Activated T-cell treated with anti-CD3 and anti-CD28 coated beads for 48 hours (primary cell): Measurements from ENCODE around the gene RPL22.
A peak's percentile ranks its signal among the peaks of the same experiment; 100 is the strongest.

Experiments used
- DNase-seq: peaks from one replicate; pipeline ENCODE4 v3.0.0-alpha.2; 2020; ENCODE audit warnings: low read depth

Gene RPL22

DNA sequence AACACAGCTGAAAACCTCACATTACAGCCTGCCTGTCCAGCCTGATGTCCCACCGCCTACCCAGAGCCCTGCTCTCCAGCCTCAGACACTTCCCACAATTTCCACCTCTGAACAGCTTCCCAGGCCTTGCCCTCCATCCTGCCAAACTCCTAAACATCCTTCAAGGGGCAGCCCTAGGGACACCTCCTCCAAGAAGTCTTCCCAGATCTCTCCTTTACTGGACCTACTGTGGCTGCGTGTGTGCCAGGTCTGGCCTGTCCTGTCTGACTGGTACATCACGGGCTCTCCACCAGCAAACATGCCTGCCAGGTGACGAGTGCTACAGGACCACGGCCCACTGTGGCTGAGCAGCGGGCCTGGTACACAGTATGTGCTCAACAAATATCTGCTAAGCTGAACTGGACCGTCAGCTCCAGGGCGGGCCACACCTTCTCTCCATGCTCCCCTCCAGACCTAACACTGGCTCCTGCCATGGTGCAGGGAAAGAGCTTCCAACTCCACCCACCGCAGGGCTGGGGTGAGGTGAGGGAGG, 48.0 kb downstream of the RPL22 start:
- no peak for DNase-seq

- DNase-seq: no peak
These were observed 49.1 kb downstream of the RPL22 start for GRCh38 chr1:6150006-6150938.

GRCh38 chr1:6149597-6149996, 49.8 kb downstream of the RPL22 start:
- DNase-seq: no peak

DNA sequence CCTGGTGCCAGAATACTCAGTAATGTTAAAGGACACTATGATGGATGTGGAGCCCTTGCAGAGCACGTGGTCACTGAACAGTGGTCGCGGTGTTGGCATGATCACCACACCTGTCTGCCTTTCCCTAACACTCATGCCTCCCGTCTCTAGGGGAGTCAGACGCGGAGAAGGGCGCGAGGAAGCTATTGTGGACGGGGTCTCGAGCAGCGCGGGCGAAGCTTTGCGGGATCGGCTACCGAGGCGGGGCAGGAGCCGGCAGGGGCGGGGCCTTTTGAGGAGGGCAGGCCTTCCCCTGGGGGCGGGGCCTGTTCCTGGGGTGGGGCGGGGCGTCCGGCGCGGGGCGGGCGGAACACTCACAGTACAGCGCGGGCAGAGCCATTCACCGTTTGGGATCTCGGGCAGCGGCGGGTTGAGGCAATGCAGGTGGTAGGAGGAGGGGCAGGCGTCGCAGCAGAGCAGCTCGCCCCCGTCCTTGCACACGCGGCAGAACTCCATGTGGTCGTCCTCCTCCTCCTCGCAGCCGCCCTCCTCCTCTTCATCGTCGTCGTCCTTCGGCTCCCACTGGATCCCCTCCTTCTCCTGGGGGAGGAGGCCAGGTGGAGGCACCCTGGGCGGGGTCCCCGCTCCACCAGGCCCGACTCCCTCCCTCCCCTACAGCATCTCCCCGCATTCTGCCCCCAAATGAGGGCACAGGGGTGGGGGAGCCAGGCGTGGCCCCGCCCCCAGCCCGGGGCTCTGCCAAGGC, 50.7 kb downstream of the RPL22 start:
- DNase-seq: peak; percentile 73

DNA sequence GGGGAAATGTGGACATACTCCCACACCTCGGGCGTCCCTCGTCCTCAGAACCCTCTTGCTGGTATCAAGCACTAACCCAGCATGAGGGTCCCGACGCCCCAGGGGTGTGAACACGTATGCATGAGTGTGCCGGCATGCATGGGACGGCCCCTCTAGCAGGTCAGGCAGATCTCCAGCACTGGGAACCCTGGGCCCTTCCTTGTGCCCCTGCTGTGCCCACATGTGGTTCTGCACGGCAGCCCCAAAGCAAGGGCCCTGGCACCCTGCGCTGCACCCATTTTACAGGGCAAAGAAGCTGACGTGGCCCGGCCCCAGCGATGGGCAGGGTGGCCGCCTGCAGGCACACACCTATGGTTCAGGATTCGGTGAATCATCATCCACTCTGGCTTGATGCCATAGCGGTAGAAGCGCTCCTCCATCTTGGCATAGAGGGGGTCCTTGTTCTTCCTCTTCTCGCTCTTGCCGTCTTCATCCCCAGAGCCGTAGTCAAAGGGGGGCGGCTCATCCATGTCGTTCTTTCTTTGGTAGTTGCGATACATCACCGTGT, 53.5 kb downstream of the RPL22 start:
- DNase-seq: no peak

GRCh38 chr1:6145396-6145750, 54.0 kb downstream of the RPL22 start:
- no peak for DNase-seq

DNA sequence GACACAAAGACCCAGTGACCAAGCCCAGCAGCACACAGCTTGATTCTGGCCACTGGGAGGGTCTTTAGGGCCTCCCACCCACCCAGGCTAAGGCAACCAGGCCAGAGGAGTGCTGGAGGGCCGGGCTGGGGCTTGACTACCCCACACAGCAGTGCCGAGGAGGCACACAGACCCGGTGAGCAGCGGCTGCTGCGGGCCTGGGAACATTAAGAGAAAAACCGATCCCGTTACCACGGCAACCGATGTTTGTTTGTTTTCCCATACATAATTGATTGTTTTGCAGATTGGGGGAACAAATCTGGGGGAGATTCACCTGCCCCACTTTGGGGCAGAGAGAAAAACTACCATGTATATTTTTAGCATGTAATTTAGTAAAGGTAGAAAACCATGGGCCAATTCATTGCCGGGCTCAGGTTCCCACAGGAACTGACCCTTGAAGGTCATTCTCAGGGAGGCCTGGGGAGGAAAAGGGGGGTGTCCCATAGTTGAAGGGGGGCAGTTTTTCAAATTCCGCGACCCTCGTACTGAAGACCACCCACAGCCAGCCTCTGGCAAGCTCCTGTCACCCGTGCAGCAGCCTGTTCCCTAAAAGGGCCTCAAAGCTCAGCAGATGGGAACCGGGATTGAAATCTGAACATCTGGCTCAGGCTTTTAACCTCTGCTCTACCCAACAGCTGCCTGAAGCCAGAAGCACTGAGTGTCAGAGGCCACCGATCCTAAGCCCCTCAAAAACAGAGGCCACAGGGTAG, 54.6 kb downstream of the RPL22 start:
- DNase-seq: no peak

DNA sequence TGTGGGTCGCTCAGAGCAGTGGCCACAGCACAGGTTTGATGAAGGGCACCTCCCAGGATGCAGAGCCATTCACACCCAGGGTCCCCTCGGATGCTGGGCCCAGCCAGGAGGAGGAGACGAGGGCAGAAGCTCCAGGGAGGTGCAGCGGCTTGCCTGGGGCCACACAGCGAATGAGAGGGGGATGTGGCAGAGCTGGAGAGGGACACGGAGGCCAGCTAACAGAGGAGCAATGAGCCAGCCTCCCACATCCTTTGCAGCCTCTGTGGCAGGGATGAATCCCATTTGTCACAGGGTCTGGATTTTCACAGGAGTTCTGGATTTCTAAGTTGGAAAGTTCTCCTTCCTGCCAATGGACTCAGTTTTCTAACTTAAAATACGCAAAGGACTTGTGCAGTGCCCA, 55.2 kb downstream of the RPL22 start:
- DNase-seq: no peak

GRCh38 chr1:6143395-6143794, 56.0 kb downstream of the RPL22 start:
- no peak for DNase-seq

DNA sequence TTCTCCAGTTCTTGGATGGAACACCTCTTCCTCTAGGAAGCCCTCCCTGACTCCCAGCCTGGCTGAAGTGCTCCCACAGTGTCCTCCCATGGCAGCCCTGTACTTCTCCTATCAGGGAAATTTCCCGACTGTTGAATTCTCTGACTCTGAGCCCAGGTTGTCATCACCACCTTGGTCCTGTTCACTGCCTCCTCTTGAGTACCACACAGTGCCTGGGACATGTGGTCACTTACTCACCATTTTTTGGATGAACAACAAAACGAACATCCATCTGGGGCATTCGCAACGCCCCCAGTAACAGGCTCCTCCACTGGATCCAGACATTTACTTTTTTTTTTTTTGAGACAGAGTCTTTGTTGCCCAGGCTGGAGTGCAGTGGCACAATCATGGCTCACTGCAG, 56.7 kb downstream of the RPL22 start:
- DNase-seq: no peak

DNA sequence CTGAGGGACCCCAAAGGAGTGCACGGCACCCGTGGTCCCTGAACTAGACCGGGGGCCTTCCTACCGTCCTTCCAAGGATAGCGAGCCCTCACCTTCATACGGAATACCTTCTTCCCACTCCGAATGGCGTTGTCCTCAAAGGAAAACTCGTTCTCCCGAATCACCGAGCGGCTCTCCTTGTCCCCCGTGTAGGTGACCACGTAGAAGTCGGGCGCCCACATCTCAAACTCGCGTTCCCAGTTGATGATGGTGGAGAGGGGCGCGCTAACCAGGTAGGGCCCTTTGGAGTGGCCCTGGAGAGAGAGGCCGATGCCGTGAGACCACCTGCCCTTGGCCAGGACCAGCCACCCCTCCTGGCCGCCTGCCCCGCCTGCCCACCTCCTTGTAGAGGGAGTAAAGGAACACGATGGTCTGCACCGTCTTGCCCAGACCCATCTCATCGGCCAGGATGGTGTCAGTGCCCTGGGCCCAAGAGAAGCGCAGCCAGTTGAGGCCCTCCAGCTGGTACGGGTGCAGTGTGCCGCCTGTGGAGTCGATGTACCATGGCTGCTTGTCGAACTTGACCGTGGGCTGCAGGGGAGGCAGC, 57.3 kb downstream of the RPL22 start:
- DNase-seq: no peak

GRCh38 chr1:6141592-6141991, 57.8 kb downstream of the RPL22 start:
- peak; percentile 43 for DNase-seq

GRCh38 chr1:6140413-6140812, 59.0 kb downstream of the RPL22 start:
- no peak for DNase-seq

GRCh38 chr1:6137758-6138157, 61.6 kb downstream of the RPL22 start:
- DNase-seq: no peak

GRCh38 chr1:6136516-6137220, 62.7 kb downstream of the RPL22 start:
- DNase-seq: no peak
